Loucy (cell line): Measurements from ENCODE around the gene DCDC2B.

Experiments used
- H2AFZ ChIP-seq: fragments of 200-600 bp; sonication (generic); 2 replicates; pipeline ENCODE4 v1.6.0; 2016; ENCODE audit warnings: antibody characterized with exemption, mild to moderate bottlenecking, low read length, moderate library complexity
- H3F3A ChIP-seq: fragments of 200-600 bp; 2 replicates; pipeline ENCODE4 v1.6.0; 2016; ENCODE audit warnings: antibody characterized with exemption, low read depth, mild to moderate bottlenecking
- H3K27me3 ChIP-seq: fragments of 200-600 bp; sonication (generic); 2 replicates; pipeline ENCODE4 v1.6.1; 2014; ENCODE audit warnings: low read length, mild to moderate bottlenecking; ENCODE audit not compliant: insufficient read depth, poor library complexity, severe bottlenecking
- H3K36me3 ChIP-seq: fragments of 200-600 bp; sonication (generic); 2 replicates; pipeline ENCODE4 v1.6.1; 2016; ENCODE audit warnings: low read length; ENCODE audit not compliant: insufficient read depth
- H3K4me1 ChIP-seq: fragments of 200-600 bp; sonication (generic); 2 replicates; pipeline ENCODE4 v1.5.1; 2014; ENCODE audit warnings: low read length, mild to moderate bottlenecking; ENCODE audit not compliant: insufficient read depth, poor library complexity, severe bottlenecking
- H3K4me2 ChIP-seq: fragments of 200-600 bp; sonication (generic); 2 replicates; pipeline ENCODE4 v1.6.0; 2014; ENCODE audit warnings: antibody characterized with exemption, low read length, low read depth, mild to moderate bottlenecking; ENCODE audit not compliant: poor library complexity, severe bottlenecking
- H3K4me3 ChIP-seq: fragments of 200-600 bp; sonication (generic); 2 replicates; pipeline ENCODE4 v1.5.1; 2014; ENCODE audit warnings: low read length, mild to moderate bottlenecking, mixed read lengths; ENCODE audit not compliant: poor library complexity, severe bottlenecking
- H3K79me2 ChIP-seq: fragments of 200-600 bp; sonication (generic); 2 replicates; pipeline ENCODE4 v1.6.1; 2014; ENCODE audit warnings: low read length; ENCODE audit not compliant: insufficient read depth
- H3K9ac ChIP-seq: fragments of 200-600 bp; sonication (generic); 2 replicates; pipeline ENCODE4 v1.6.0; 2014; ENCODE audit warnings: mild to moderate bottlenecking, low read depth, low read length, moderate library complexity; ENCODE audit not compliant: poor library complexity, severe bottlenecking
- H3K9me2 ChIP-seq: fragments of 200-600 bp; sonication (generic); replicated peaks from 2 replicates; pipeline ENCODE4 v1.6.1; 2016; ENCODE audit warnings: low read depth, low read length, mixed read lengths
- H3K9me3 ChIP-seq: fragments of 200-600 bp; sonication (generic); 2 replicates; pipeline ENCODE4 v1.6.1; 2014; ENCODE audit warnings: mild to moderate bottlenecking, antibody characterized with exemption, low read length, low read depth; ENCODE audit not compliant: insufficient read depth
- H4K20me1 ChIP-seq: fragments of 200-600 bp; sonication (generic); 2 replicates; pipeline ENCODE4 v1.6.0; 2014; ENCODE audit warnings: antibody characterized with exemption, low read length, mild to moderate bottlenecking; ENCODE audit not compliant: insufficient read depth, poor library complexity, severe bottlenecking
- CTCF ChIP-seq: fragments of 200-600 bp; sonication (generic); conservative IDR thresholded peaks from 2 replicates; pipeline ENCODE4 v1.5.1; 2014; ENCODE audit warnings: mild to moderate bottlenecking, antibody characterized with exemption, low read length
- EZH2phosphoT487 ChIP-seq: fragments of 200-600 bp; IDR thresholded peaks from 2 replicates; pipeline ENCODE4 v1.6.1; 2018; ENCODE audit warnings: antibody characterized with exemption, mild to moderate bottlenecking, moderate library complexity, borderline replicate concordance

Gene DCDC2B

GRCh38 chr1:32250893-32251716, 42.2 kb downstream of the DCDC2B start, which contains the start of gene LCK:
TSS of gene LCK (plus strand) at chr1:32251265. CDS start at chr1:32274330, 23,065 bp downstream.
- Histone ChIP-seq H3F3A (peaks cover 3% of the 10 kb centered on the region; the same call in 1 of the 2 replicates), H2AFZ (no peak within 1 kb of the TSS), H3K4me1 (peaks cover 69% of the 10 kb centered on the region), H3K4me2 (peak within 1 kb of the TSS; percentile 99), H4K20me1 (peaks cover 7% of the 10 kb centered on the region), H3K9me3 (no peaks in the 10 kb centered on the region), H3K9me2 (no peaks in the 10 kb centered on the region), H3K36me3 (no peaks in the 10 kb centered on the region), H3K27me3 (no peaks in the 10 kb centered on the region), H3K9ac (peak within 1 kb of the TSS; percentile 95), H3K4me3 (peak within 1 kb of the TSS; percentile 75), H3K79me2 (peaks cover 50% of the 10 kb centered on the region)
- TF ChIP-seq CTCF (no peak), EZH2phosphoT487 (no peak)

GRCh38 chr1:32255072-32256071, 46.5 kb downstream of the DCDC2B start:
- Histone ChIP-seq H3F3A (no peaks in the 10 kb centered on the region), H3K9me3 (no peaks in the 10 kb centered on the region), H3K9me2 (no peaks in the 10 kb centered on the region), H3K4me3 (peak overlapping the region; percentile 32), H3K36me3 (no peaks in the 10 kb centered on the region), H4K20me1 (peaks cover 20% of the 10 kb centered on the region), H3K4me2 (peak overlapping the region; percentile 50), H3K9ac (no peak overlapping the region), H3K4me1 (peaks cover 50% of the 10 kb centered on the region), H2AFZ (no peak overlapping the region), H3K79me2 (peaks cover 86% of the 10 kb centered on the region), H3K27me3 (no peaks in the 10 kb centered on the region)
- TF ChIP-seq CTCF (no peak), EZH2phosphoT487 (no peak)

- Histone ChIP-seq H3K4me3 (peak overlapping the region; percentile 45), H2AFZ (no peak overlapping the region), H3K4me1 (peaks cover 39% of the 10 kb centered on the region), H3K9me2 (no peaks in the 10 kb centered on the region), H3F3A (no peaks in the 10 kb centered on the region), H3K4me2 (peak overlapping the region; percentile 54), H3K36me3 (no peaks in the 10 kb centered on the region), H3K79me2 (peaks cover 91% of the 10 kb centered on the region), H3K27me3 (no peaks in the 10 kb centered on the region), H4K20me1 (peaks cover 20% of the 10 kb centered on the region), H3K9ac (no peak overlapping the region), H3K9me3 (no peaks in the 10 kb centered on the region)
- TF ChIP-seq EZH2phosphoT487 = no peak
- no peak for TF ChIP-seq CTCF
These were observed 47.8 kb downstream of the DCDC2B start for GRCh38 chr1:32256473-32257226.
